T-helper 1 cell treated with Interleukin-12 subunit alpha and Interleukin-12 subunit beta and Interleukin-4 antibody, amounts not matched to agents 30 μg/mL and 1 μg/mL, for 36 hours (primary cell): ENCODE data around the gene KIRREL3.

Experiments
- H3K27ac Mint-ChIP-seq: one replicate; pipeline ENCODE4 v1.8.0; 2021; ENCODE audit warnings: mild to moderate bottlenecking, mixed read lengths
- H3K27me3 Mint-ChIP-seq: one replicate; pipeline ENCODE4 v1.8.0; 2021; ENCODE audit warnings: low read depth, mixed read lengths
- H3K36me3 Mint-ChIP-seq: one replicate; pipeline ENCODE4 v1.8.0; 2021; ENCODE audit warnings: low read depth, mixed read lengths
- H3K4me1 Mint-ChIP-seq: one replicate; pipeline ENCODE4 v1.8.0; 2021; ENCODE audit warnings: low read depth, mixed read lengths
- H3K4me3 Mint-ChIP-seq: one replicate; pipeline ENCODE4 v1.8.0; 2021; ENCODE audit warnings: mild to moderate bottlenecking, moderate library complexity, mixed read lengths
- H3K9me3 Mint-ChIP-seq: one replicate; pipeline ENCODE4 v1.8.0; 2021; ENCODE audit warnings: mixed read lengths

KIRREL3 gene

GRCh38 chr11:126925321-126926093, 75.1 kb downstream of the KIRREL3 start:
- Mint-ChIP-seq H3K4me1 (no peaks in the 10 kb centered on the region), H3K27ac (no peak overlapping the region), H3K9me3 (no peaks in the 10 kb centered on the region), H3K36me3 (no peaks in the 10 kb centered on the region), H3K27me3 (no peaks in the 10 kb centered on the region), H3K4me3 (no peak overlapping the region)

DNA sequence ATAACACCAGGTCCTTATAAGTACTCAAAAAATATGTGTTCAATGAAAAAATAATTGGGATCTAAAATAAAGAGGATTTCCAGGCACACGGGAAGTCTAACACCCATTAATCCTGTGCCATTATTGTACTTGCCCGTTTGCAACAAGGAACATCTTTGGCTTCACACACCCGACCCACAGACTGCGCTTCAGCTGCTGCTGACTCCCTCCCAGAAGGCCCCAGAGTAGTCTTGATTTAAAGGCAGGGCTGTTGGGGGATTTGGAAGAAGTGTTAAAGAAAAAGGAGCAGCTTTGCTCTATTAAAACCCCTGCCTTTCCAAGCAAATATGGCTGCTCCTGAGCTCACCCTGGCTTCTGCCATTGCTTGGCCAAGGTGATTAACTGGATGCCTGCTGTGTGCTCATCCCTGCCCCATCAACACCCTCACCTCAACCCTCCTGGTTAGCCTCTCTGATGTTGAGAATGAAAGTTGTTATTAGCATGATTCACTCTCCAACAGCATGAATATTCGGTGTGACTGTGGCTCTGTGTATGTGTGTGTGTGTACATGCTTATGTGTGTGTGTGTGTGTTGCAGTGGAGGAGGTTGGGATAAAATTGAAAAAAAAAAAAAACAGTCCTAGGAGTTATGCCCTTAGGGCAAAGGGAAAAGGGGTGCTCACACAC, 76.1 kb downstream of the KIRREL3 start:
- Mint-ChIP-seq H3K9me3 (no peaks in the 10 kb centered on the region), H3K27me3 (no peaks in the 10 kb centered on the region), H3K4me1 (no peaks in the 10 kb centered on the region), H3K36me3 (no peaks in the 10 kb centered on the region), H3K4me3 (no peak overlapping the region), H3K27ac (no peak overlapping the region)

GRCh38 chr11:126920833-126921232, 79.7 kb downstream of the KIRREL3 start:
- H3K4me1 Mint-ChIP-seq: no peaks in the 10 kb centered on the region
- H3K9me3 Mint-ChIP-seq: no peaks in the 10 kb centered on the region
- no peak overlapping the region for H3K27ac Mint-ChIP-seq
- H3K4me3 Mint-ChIP-seq: no peak overlapping the region
- H3K27me3 Mint-ChIP-seq: no peaks in the 10 kb centered on the region
- no peaks in the 10 kb centered on the region for H3K36me3 Mint-ChIP-seq

GRCh38 chr11:126919147-126919823, 81.3 kb downstream of the KIRREL3 start:
- no peak overlapping the region for H3K4me3 Mint-ChIP-seq
- no peaks in the 10 kb centered on the region for H3K4me1 Mint-ChIP-seq
- H3K36me3 Mint-ChIP-seq: no peaks in the 10 kb centered on the region
- H3K27me3 Mint-ChIP-seq: no peaks in the 10 kb centered on the region
- H3K27ac Mint-ChIP-seq: no peak overlapping the region
- no peaks in the 10 kb centered on the region for H3K9me3 Mint-ChIP-seq

- no peak overlapping the region for H3K4me3 Mint-ChIP-seq
- H3K27me3 Mint-ChIP-seq: no peaks in the 10 kb centered on the region
- H3K4me1 Mint-ChIP-seq: no peaks in the 10 kb centered on the region
- H3K27ac Mint-ChIP-seq: no peak overlapping the region
- no peaks in the 10 kb centered on the region for H3K36me3 Mint-ChIP-seq
- H3K9me3 Mint-ChIP-seq: no peaks in the 10 kb centered on the region
Measured at GRCh38 chr11:126918556-126918955, 82.0 kb downstream of the KIRREL3 start.

DNA sequence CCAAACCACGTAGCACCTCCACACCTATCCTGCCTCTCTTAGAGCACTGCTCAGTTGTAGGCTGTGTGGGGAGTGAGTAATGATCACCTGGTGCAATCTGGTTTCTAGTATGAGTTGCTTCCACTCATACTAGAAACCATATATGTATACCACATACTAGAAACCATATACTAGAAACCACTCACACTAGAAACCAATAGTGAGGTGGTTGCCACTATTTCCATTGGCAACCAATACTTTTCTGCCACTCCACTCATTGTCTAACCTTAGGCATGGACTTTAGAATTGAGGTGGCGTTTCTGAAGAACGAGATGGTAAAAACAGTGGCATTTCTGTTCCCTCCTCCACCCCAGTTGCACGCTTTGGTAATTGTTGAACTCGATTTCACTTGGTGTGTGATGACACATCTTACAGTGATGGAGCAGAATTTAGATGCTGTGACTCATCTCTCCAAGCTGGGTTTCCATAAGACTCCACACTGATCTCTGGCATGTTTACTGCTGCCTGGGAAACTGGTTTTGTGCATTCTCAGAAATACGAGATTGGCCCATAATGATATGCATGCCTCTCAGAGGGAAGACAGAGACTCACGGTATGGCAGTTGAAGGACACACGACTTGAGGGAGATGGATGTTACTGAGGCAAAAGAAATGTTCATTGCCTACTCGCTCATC, 82.9 kb downstream of the KIRREL3 start:
- Mint-ChIP-seq H3K9me3 (no peaks in the 10 kb centered on the region), H3K4me1 (no peaks in the 10 kb centered on the region), H3K4me3 (no peak overlapping the region), H3K27ac (no peak overlapping the region), H3K36me3 (no peaks in the 10 kb centered on the region), H3K27me3 (no peaks in the 10 kb centered on the region)

- H3K9me3 Mint-ChIP-seq: no peaks in the 10 kb centered on the region
Measured at GRCh38 chr11:126915430-126915829, 85.1 kb downstream of the KIRREL3 start.

DNA sequence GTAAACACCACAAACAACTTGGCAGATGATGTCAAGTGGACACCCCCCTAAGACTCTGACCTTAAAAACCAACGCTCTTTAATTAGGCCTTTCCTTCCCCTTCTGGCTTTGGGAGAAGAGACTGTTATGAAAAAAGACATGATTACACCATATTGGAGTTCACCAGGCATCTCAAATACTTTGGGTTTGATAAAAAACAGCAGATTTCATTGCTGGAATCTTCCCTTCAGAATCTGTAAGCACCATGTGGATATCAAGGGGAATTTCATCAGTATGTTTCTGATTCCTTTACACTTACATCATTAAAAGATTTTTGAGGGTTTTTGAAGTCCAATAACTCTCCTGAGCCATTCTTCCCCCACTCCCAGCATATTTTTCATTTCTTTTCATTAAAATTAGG, 85.6 kb downstream of the KIRREL3 start:
- H3K4me3 Mint-ChIP-seq: no peak overlapping the region
- no peak overlapping the region for H3K27ac Mint-ChIP-seq
- H3K27me3 Mint-ChIP-seq: no peaks in the 10 kb centered on the region
- no peaks in the 10 kb centered on the region for H3K36me3 Mint-ChIP-seq
- no peaks in the 10 kb centered on the region for H3K4me1 Mint-ChIP-seq
- H3K9me3 Mint-ChIP-seq: no peaks in the 10 kb centered on the region

More at GRCh38 chr11:126915430-126915829, 85.1 kb downstream of the KIRREL3 start:
- Mint-ChIP-seq H3K27me3 (no peaks in the 10 kb centered on the region), H3K4me1 (no peaks in the 10 kb centered on the region), H3K4me3 (no peak overlapping the region), H3K36me3 (no peaks in the 10 kb centered on the region), H3K27ac (no peak overlapping the region)

GRCh38 chr11:126914166-126914565, 86.4 kb downstream of the KIRREL3 start:
- H3K4me1 Mint-ChIP-seq: no peaks in the 10 kb centered on the region
- no peaks in the 10 kb centered on the region for H3K9me3 Mint-ChIP-seq
- no peaks in the 10 kb centered on the region for H3K27me3 Mint-ChIP-seq
- no peak overlapping the region for H3K27ac Mint-ChIP-seq
- no peaks in the 10 kb centered on the region for H3K36me3 Mint-ChIP-seq
- no peak overlapping the region for H3K4me3 Mint-ChIP-seq

GRCh38 chr11:126904520-126904919, 96.0 kb downstream of the KIRREL3 start:
- H3K4me1 Mint-ChIP-seq: no peaks in the 10 kb centered on the region
- no peaks in the 10 kb centered on the region for H3K36me3 Mint-ChIP-seq
- no peak overlapping the region for H3K27ac Mint-ChIP-seq
- H3K4me3 Mint-ChIP-seq: no peak overlapping the region
- no peaks in the 10 kb centered on the region for H3K9me3 Mint-ChIP-seq
- no peaks in the 10 kb centered on the region for H3K27me3 Mint-ChIP-seq

GRCh38 chr11:126901783-126902182, 98.8 kb downstream of the KIRREL3 start:
- H3K27ac Mint-ChIP-seq: no peak overlapping the region

DNA sequence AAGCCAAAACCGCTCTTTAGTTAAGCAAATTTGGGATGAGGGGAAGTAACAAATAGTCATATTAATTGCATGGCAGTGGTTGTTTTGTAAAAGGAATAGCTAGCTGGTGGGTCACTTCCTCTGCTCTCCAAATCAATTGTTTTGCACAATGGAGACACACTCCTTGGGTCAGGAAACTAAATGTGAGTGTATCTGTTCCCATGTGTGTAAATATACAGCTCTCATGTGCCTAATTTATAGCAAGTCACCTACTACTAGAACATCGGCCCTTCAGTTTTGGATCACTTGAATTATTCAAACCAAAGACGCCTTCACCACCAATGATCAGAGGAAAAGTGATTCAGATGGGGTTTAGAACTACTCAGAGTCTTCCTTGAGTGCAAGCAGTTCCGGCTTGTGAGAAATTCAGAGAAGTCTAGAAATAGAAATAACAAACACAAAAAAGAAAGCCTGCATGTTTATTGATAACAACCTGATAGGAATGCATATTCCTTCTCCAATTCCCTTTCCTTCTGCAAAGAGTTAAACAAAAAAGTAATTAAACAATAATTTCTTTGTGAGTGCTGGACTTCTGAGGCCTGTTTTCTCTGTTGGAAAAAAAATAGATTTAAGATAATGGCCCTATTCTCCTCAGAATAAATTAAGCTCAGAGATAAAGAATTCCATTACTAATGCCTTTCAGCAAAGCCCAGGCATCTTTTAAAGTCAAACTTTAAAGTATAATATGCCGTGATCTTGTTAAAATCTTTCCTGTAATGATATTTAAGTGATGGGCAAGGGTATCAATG, 100.4 kb downstream of the KIRREL3 start:
- no peaks in the 10 kb centered on the region for H3K36me3 Mint-ChIP-seq
- no peaks in the 10 kb centered on the region for H3K9me3 Mint-ChIP-seq
- no peak overlapping the region for H3K27ac Mint-ChIP-seq
- no peaks in the 10 kb centered on the region for H3K4me1 Mint-ChIP-seq
- no peak overlapping the region for H3K4me3 Mint-ChIP-seq
- no peaks in the 10 kb centered on the region for H3K27me3 Mint-ChIP-seq

More at GRCh38 chr11:126901783-126902182, 98.8 kb downstream of the KIRREL3 start:
- Mint-ChIP-seq H3K4me1 (no peaks in the 10 kb centered on the region), H3K27me3 (no peaks in the 10 kb centered on the region), H3K4me3 (no peak overlapping the region), H3K36me3 (no peaks in the 10 kb centered on the region), H3K9me3 (no peaks in the 10 kb centered on the region)

- H3K9me3 Mint-ChIP-seq: no peaks in the 10 kb centered on the region
- H3K36me3 Mint-ChIP-seq: no peaks in the 10 kb centered on the region
- H3K4me1 Mint-ChIP-seq: no peaks in the 10 kb centered on the region
- H3K27me3 Mint-ChIP-seq: no peaks in the 10 kb centered on the region
- H3K4me3 Mint-ChIP-seq: no peak overlapping the region
- no peak overlapping the region for H3K27ac Mint-ChIP-seq
Measured at GRCh38 chr11:126898802-126899201, 101.8 kb downstream of the KIRREL3 start.

DNA sequence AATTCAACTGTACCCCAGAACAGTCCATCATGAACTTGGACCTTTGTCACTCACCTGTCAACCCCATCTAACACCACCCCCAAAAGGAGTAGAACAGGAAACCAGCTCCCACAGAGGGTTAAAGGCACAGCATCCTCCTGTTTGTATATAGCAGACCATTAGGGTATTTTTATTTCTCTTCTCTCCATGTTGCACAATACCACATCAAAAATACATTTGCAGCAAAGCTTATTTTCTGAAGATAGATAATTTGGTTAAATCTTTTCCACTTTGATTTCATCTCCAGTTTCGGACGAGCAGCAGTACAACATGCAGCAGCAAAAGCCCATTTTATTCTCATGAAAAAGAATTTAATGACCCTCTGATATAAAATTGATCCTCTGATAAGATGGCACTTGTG, 103.1 kb downstream of the KIRREL3 start:
- H3K9me3 Mint-ChIP-seq: no peaks in the 10 kb centered on the region
- no peaks in the 10 kb centered on the region for H3K4me1 Mint-ChIP-seq
- no peaks in the 10 kb centered on the region for H3K27me3 Mint-ChIP-seq
- H3K27ac Mint-ChIP-seq: no peak overlapping the region
- no peak overlapping the region for H3K4me3 Mint-ChIP-seq
- H3K36me3 Mint-ChIP-seq: no peaks in the 10 kb centered on the region
